Caco-2 (cell line): ENCODE measurements around the gene GALNTL6. TPM values are rescaled to one million over a fixed set of nuclear protein-coding genes. Genes with fewer than 3 reads are reported as not detected.

Experiments
- BruUV-seq: library from RNA; stranded (reverse); fragments of 400-500 nt; replicated peaks from 2 replicates; lab custom pipeline; 2021; lab: Mats Ljungman, UMichigan
- CTCF ChIA-PET: fragments of 300-600 bp; sonication (Branson Sonifier 250); formaldehyde crosslinking; loops from one replicate; lab custom pipeline; 2022; ENCODE audit warnings: antibody characterized with exemption; lab: Charles Lee
- POLR2A ChIA-PET: fragments of 300-600 bp; sonication (Branson Sonifier 250); formaldehyde crosslinking; loops from one replicate; lab custom pipeline; 2022; ENCODE audit warnings: antibody characterized with exemption; lab: Charles Lee
- DNase-seq, 2 experiments: peaks; one replicate each; pipeline versions ENCODE4 v3.0.0 to v3.0.0-alpha.2; 2020 to 2022
- H3K27me3 ChIP-seq: replicated peaks from 2 replicates; pipeline ENCODE4 v1.6.0; 2011; ENCODE audit warnings: low read length; ENCODE audit not compliant: control insufficient read depth, insufficient read depth
- H3K36me3 ChIP-seq: 2 replicates; pipeline ENCODE4 v1.5.1; 2011; ENCODE audit warnings: low read length; ENCODE audit not compliant: control insufficient read depth, insufficient read depth
- H3K4me1 ChIP-seq: fragments of 250-450 bp; sonication (Bioruptor Pico); 2 replicates; pipeline ENCODE4 v1.5.1; 2020; ENCODE audit warnings: mild to moderate bottlenecking
- H3K4me3 ChIP-seq: 2 replicates; pipeline ENCODE4 v1.5.1; 2011; ENCODE audit warnings: low read depth, mild to moderate bottlenecking, control low read depth, low read length
- H3K9me3 ChIP-seq: fragments of 250-450 bp; sonication (Bioruptor Pico); 2 replicates; pipeline ENCODE4 v1.5.1; 2020; ENCODE audit warnings: mild to moderate bottlenecking, moderate library complexity
- H3K27ac Mint-ChIP-seq: one replicate; pipeline ENCODE4 v1.8.0; 2022; ENCODE audit warnings: mixed read lengths; ENCODE audit not compliant: unreplicated experiment
- H3K27me3 Mint-ChIP-seq: one replicate; pipeline ENCODE4 v1.8.0; 2022; ENCODE audit warnings: mixed read lengths; ENCODE audit not compliant: insufficient read depth, unreplicated experiment
- H3K36me3 Mint-ChIP-seq: one replicate; pipeline ENCODE4 v1.8.0; 2022; ENCODE audit warnings: mild to moderate bottlenecking, mixed read lengths; ENCODE audit not compliant: insufficient read depth, unreplicated experiment
- H3K4me1 Mint-ChIP-seq: one replicate; pipeline ENCODE4 v1.8.0; 2022; ENCODE audit warnings: low read depth, mixed read lengths; ENCODE audit not compliant: unreplicated experiment
- H3K4me3 Mint-ChIP-seq: one replicate; pipeline ENCODE4 v1.8.0; 2022; ENCODE audit warnings: mild to moderate bottlenecking, moderate library complexity, mixed read lengths; ENCODE audit not compliant: unreplicated experiment
- H3K9me3 Mint-ChIP-seq: one replicate; pipeline ENCODE4 v1.8.0; 2022; ENCODE audit warnings: mixed read lengths; ENCODE audit not compliant: unreplicated experiment
- CTCF ChIP-seq, 2 experiments: fragments of 200-600 bp in 1 of 2; IDR thresholded peaks; 1 replicate in 1 of 2; 2 replicates in 1 of 2; pipeline versions ENCODE4 v1.5.1 to v1.8.0; 2011 to 2022; ENCODE audit warnings: antibody characterized with exemption in 1 of 2, control low read depth in 1 of 2, inconsistent platforms in 1 of 2, low read depth in 1 of 2, low read length in 1 of 2, mild to moderate bottlenecking in 1 of 2, moderate library complexity in 1 of 2; ENCODE audit not compliant: insufficient read depth in 1 of 2, severe bottlenecking in 1 of 2, unreplicated experiment in 1 of 2
- intact Hi-C: fragments of 100-400 bp; cut with micrococcal nuclease; formaldehyde crosslinking; loops from one replicate; pipeline ENCODE4 v1.10.0; 2022; ENCODE audit not compliant: unreplicated experiment
- total RNA-seq: library from RNA; stranded (reverse); gene quantifications from 2 replicates; pipeline ENCODE4 v1.2.3, GENCODE V29; 2022

The GALNTL6 gene
- total RNA-seq, 1 experiment from 2014 or later, result not detected

- ChIA-PET CTCF (no interaction called here), POLR2A (no interaction called here)
- no peaks in the 10 kb centered on the region for H3K36me3 Mint-ChIP-seq
- H3K27me3 Mint-ChIP-seq, result no peaks in the 10 kb centered on the region
- H3K4me1 Mint-ChIP-seq, result peaks cover 6% of the 10 kb centered on the region
- Histone ChIP-seq H3K9me3 (no peaks in the 10 kb centered on the region), H3K36me3 (no peaks in the 10 kb centered on the region), H3K4me1 (peaks cover 8% of the 10 kb centered on the region), H3K4me3 (no peak overlapping the region), H3K27me3 (no peaks in the 10 kb centered on the region)
- DNase-seq, result no peak
- BruUV-seq, result no TSS peak
- H3K9me3 Mint-ChIP-seq, result no peaks in the 10 kb centered on the region
- no peak overlapping the region for H3K27ac Mint-ChIP-seq
- no peak overlapping the region for H3K4me3 Mint-ChIP-seq
- TF ChIP-seq CTCF (IDR thresholded peaks at IDR 0.05; ENCODE audit: insufficient read depth in 1 of 2, low read depth in 1 of 2, low read length in 1 of 2, severe bottlenecking in 1 of 2, unreplicated experiment in 1 of 2), result no peak
- intact Hi-C loops, result no loop called here
Observed at GRCh38 chr4:172809319-172809718, 996.1 kb downstream of the GALNTL6 start.

DNA sequence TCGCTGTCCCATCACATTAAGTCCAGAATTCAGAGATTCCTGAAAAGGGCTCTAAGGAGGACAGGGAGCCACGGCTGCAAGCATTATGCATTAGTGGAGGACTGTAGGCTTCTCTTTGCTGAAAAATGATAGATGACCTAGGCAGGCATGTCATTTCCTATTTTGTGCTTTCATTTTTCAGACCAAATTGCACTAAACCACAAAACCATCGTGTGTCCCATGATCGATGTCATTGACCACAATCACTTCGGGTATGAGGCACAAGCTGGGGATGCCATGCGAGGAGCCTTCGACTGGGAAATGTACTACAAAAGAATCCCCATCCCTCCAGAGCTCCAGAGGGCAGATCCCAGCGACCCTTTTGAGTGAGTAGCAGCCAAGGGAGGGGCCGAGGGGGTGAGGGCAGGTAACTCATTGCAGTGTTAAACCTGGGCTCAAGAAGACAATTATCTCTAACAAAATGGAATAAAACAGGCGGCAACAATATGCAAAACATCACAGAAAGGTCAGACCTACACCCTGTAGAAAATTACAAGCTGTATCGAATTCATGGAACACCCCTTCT is 1000.2 kb downstream of the GALNTL6 start:
- Mint-ChIP-seq H3K27me3 (no peaks in the 10 kb centered on the region), H3K4me1 (peaks cover 6% of the 10 kb centered on the region), H3K27ac (no peak overlapping the region), H3K4me3 (no peak overlapping the region), H3K36me3 (no peaks in the 10 kb centered on the region), H3K9me3 (no peaks in the 10 kb centered on the region)
- no peaks in the 10 kb centered on the region for H3K27me3 ChIP-seq
- CTCF ChIA-PET, result no interaction called here
- no peaks in the 10 kb centered on the region for H3K9me3 ChIP-seq
- no peak for DNase-seq
- intact Hi-C loops, result no loop called here
- no TSS peak for BruUV-seq
- H3K4me3 ChIP-seq, result no peak overlapping the region
- H3K36me3 ChIP-seq, result no peaks in the 10 kb centered on the region
- POLR2A ChIA-PET, result no interaction called here
- H3K4me1 ChIP-seq, result peaks cover 21% of the 10 kb centered on the region
- TF ChIP-seq CTCF (IDR thresholded peaks at IDR 0.05; ENCODE audit: insufficient read depth in 1 of 2, low read depth in 1 of 2, low read length in 1 of 2, severe bottlenecking in 1 of 2, unreplicated experiment in 1 of 2), result no peak

DNA sequence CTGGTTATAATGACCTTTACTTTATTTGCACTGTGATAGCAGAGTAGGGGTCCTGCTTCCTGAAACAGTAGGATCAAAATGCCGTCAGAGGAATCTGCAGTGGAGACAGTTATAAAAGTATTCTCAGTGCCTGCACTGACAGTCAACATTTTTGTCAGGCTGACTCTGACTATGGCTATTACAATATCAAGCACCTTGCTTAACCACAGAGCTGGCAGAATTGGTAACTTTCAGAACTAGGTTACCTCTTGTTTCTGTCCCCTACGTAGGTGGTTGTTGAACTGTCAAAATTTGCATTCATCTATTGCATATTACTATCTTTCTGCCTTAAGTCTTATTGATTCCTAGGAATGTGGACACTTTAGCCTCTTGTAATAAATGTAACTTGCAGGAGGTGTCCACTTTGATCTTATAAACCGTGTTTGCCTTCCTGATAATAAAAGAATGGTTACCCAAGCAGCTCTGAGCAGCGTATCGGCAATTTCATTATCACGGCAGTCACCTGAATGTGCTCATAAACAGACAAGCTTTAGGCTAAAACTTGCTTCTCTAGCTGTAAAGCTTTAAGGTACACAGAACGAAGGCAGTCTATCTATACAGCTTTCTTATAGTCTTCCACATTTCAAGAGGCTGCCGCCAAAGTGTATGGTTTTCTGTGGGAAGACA is 1002.4 kb downstream of the GALNTL6 start:
- POLR2A ChIA-PET, result interaction anchor here (0.6 kb wide), 1 partner anchor 387 kb away, joined by 3 read pairs; no protein-coding TSS in a partner anchor
- peak; percentile 64 to 73 for DNase-seq
- intact Hi-C loops, result loop anchor here (1.0 to 5.0 kb wide), 3 partner anchors 21 to 218 kb away; no protein-coding TSS in a partner anchor
- no peaks in the 10 kb centered on the region for H3K9me3 ChIP-seq
- H3K9me3 Mint-ChIP-seq, result no peaks in the 10 kb centered on the region
- peak overlapping the region; percentile 55 for H3K27ac Mint-ChIP-seq
- H3K4me3 Mint-ChIP-seq, result peak overlapping the region; percentile 61
- H3K27me3 ChIP-seq, result no peaks in the 10 kb centered on the region
- CTCF ChIA-PET, result no interaction called here
- H3K4me1 Mint-ChIP-seq, result no peaks in the 10 kb centered on the region
- no TSS peak for BruUV-seq
- no peaks in the 10 kb centered on the region for H3K36me3 ChIP-seq
- no peaks in the 10 kb centered on the region for H3K36me3 Mint-ChIP-seq
- peak overlapping the region; percentile 13; the same call in 1 of the 2 replicates for H3K4me3 ChIP-seq
- H3K27me3 Mint-ChIP-seq, result no peaks in the 10 kb centered on the region
- no peak for TF ChIP-seq CTCF (IDR thresholded peaks at IDR 0.05; ENCODE audit: insufficient read depth in 1 of 2, low read depth in 1 of 2, low read length in 1 of 2, severe bottlenecking in 1 of 2, unreplicated experiment in 1 of 2)
- H3K4me1 ChIP-seq, result peaks cover 26% of the 10 kb centered on the region
